SU-DHL-6 (cell line): ENCODE measurements around the gene RASD1.

Experiments used
- H2AFZ ChIP-seq: fragments of 200-600 bp; sonication (generic); 2 replicates; pipeline ENCODE4 v1.6.1; 2014; ENCODE audit warnings: low read depth, mild to moderate bottlenecking, moderate library complexity, mixed read lengths, antibody characterized with exemption, low read length; ENCODE audit not compliant: severe bottlenecking
- H3F3A ChIP-seq: fragments of 200-600 bp; shearing (Covaris generic); 2 replicates; pipeline ENCODE4 v1.6.0; 2016; ENCODE audit warnings: antibody characterized with exemption, mild to moderate bottlenecking; ENCODE audit not compliant: insufficient read depth
- H3K27ac ChIP-seq: fragments of 200-600 bp; sonication (generic); 2 replicates; pipeline ENCODE4 v1.5.1; 2016; ENCODE audit warnings: low read depth, mild to moderate bottlenecking, low read length, moderate library complexity, mixed read lengths
- H3K27me3 ChIP-seq: fragments of 200-600 bp; sonication (generic), shearing (Covaris generic); 2 replicates; pipeline ENCODE4 v1.6.0; 2014; ENCODE audit warnings: mild to moderate bottlenecking, low read length
- H3K36me3 ChIP-seq: fragments of 200-600 bp; sonication (generic); 2 replicates; pipeline ENCODE4 v1.6.1; 2014; ENCODE audit warnings: mild to moderate bottlenecking, low read length, mixed read lengths
- H3K4me2 ChIP-seq: fragments of 300-600, 200-600 bp; shearing (Covaris generic), sonication (generic); 2 replicates; pipeline ENCODE4 v1.6.0; 2014; ENCODE audit warnings: low read length, low read depth, mild to moderate bottlenecking; ENCODE audit not compliant: poor library complexity, severe bottlenecking
- H3K4me3 ChIP-seq: fragments of 200-600 bp; sonication (generic); 2 replicates; pipeline ENCODE4 v1.5.1; 2014; ENCODE audit warnings: antibody characterized with exemption, low read length, mild to moderate bottlenecking, mixed read lengths; ENCODE audit not compliant: insufficient read depth, poor library complexity, severe bottlenecking
- H3K79me2 ChIP-seq: fragments of 200-600 bp; sonication (generic); 2 replicates; pipeline ENCODE4 v1.6.1; 2014; ENCODE audit warnings: mild to moderate bottlenecking, low read length, moderate library complexity; ENCODE audit not compliant: insufficient read depth
- H3K9ac ChIP-seq: fragments of 200-600 bp; sonication (generic); 2 replicates; pipeline ENCODE4 v1.7.0; 2014; ENCODE audit warnings: mild to moderate bottlenecking, low read length
- H3K9me2 ChIP-seq: fragments of 200-600 bp; sonication (generic); replicated peaks from 2 replicates; pipeline ENCODE4 v1.6.1; 2014; ENCODE audit warnings: low read length; ENCODE audit not compliant: insufficient read depth
- H3K9me3 ChIP-seq: fragments of 200-600 bp; sonication (generic); 2 replicates; pipeline ENCODE4 v1.6.1; 2014; ENCODE audit warnings: low read length, mixed read lengths; ENCODE audit not compliant: insufficient read depth
- H4K20me1 ChIP-seq: fragments of 200-600 bp; sonication (generic); 2 replicates; pipeline ENCODE4 v1.6.1; 2014; ENCODE audit warnings: low read depth, mild to moderate bottlenecking, antibody characterized with exemption, low read length, moderate library complexity, mixed read lengths
- CTCF ChIP-seq: fragments of 200-600 bp; sonication (generic); IDR thresholded peaks from one replicate; pipeline ENCODE4 v1.5.1; 2017; ENCODE audit warnings: antibody characterized with exemption, mild to moderate bottlenecking, low read length, moderate library complexity; ENCODE audit not compliant: insufficient read depth, poor library complexity, severe bottlenecking
- EZH2phosphoT487 ChIP-seq: fragments of 200-600 bp; sonication (generic), shearing (Covaris generic); conservative IDR thresholded peaks from 2 replicates; pipeline ENCODE4 v1.6.1; 2018; ENCODE audit warnings: mild to moderate bottlenecking, antibody characterized with exemption, low read length, moderate library complexity, mixed read lengths

Gene RASD1

GRCh38 chr17:17484451-17484899 lies 11.7 kb downstream of the RASD1 start:
- Histone ChIP-seq H3K4me3 (no peak overlapping the region), H3K27me3 (no peaks in the 10 kb centered on the region), H3K36me3 (no peaks in the 10 kb centered on the region), H3K9me3 (no peaks in the 10 kb centered on the region), H3K4me2 (no peak overlapping the region), H3K9me2 (no peaks in the 10 kb centered on the region), H2AFZ (no peak overlapping the region), H3K27ac (no peak overlapping the region), H3K9ac (no peak overlapping the region), H3F3A (peaks cover 2% of the 10 kb centered on the region; the same call in 1 of the 2 replicates), H3K79me2 (peaks cover 53% of the 10 kb centered on the region), H4K20me1 (peaks cover 4% of the 10 kb centered on the region; the same call in 1 of the 2 replicates)
- TF ChIP-seq CTCF (no peak), EZH2phosphoT487 (no peak)

GRCh38 chr17:17481860-17482259 lies 14.3 kb downstream of the RASD1 start:
- peaks cover 76% of the 10 kb centered on the region for H3K79me2 ChIP-seq
- no peak overlapping the region for H3K4me2 ChIP-seq
- no peaks in the 10 kb centered on the region for H3K9me3 ChIP-seq
- H3K9ac ChIP-seq = no peak overlapping the region
- peaks cover 2% of the 10 kb centered on the region; the same call in 1 of the 2 replicates for H3F3A ChIP-seq
- H3K27me3 ChIP-seq = no peaks in the 10 kb centered on the region
- H3K4me3 ChIP-seq = no peak overlapping the region
- no peaks in the 10 kb centered on the region for H3K9me2 ChIP-seq
- H2AFZ ChIP-seq = no peak overlapping the region
- no peak overlapping the region for H3K27ac ChIP-seq
- TF ChIP-seq EZH2phosphoT487 (no peak), CTCF (no peak)
- peaks cover 4% of the 10 kb centered on the region; the same call in 1 of the 2 replicates for H4K20me1 ChIP-seq
- no peaks in the 10 kb centered on the region for H3K36me3 ChIP-seq

- no peak overlapping the region for H3K9ac ChIP-seq
- H3F3A ChIP-seq = peaks cover 2% of the 10 kb centered on the region; the same call in 1 of the 2 replicates
- no peak overlapping the region for H3K4me2 ChIP-seq
- no peaks in the 10 kb centered on the region for H3K36me3 ChIP-seq
- peaks cover 4% of the 10 kb centered on the region; the same call in 1 of the 2 replicates for H4K20me1 ChIP-seq
- TF ChIP-seq CTCF = no peak
- no peak for TF ChIP-seq EZH2phosphoT487
- no peaks in the 10 kb centered on the region for H3K9me2 ChIP-seq
- no peaks in the 10 kb centered on the region for H3K27me3 ChIP-seq
- H2AFZ ChIP-seq = no peak overlapping the region
- no peak overlapping the region for H3K4me3 ChIP-seq
- no peaks in the 10 kb centered on the region for H3K9me3 ChIP-seq
- peaks cover 74% of the 10 kb centered on the region for H3K79me2 ChIP-seq
- H3K27ac ChIP-seq = no peak overlapping the region
Measured at GRCh38 chr17:17480593-17481148, 15.5 kb downstream of the RASD1 start.
